B cell (primary cell): ENCODE data around the gene CNOT1. TPM values are rescaled to one million over a fixed set of nuclear protein-coding genes. Genes with fewer than 3 reads are reported as not detected.

Experiments
- ATAC-seq: fragments of 200-7000 bp; cut with Tn5 transposase; one replicate; pipeline ENCODE4 v1.10.0; 2021; ENCODE audit warnings: low read depth, mild to moderate bottlenecking, moderate number of reproducible peaks, moderate library complexity
- CTCF ChIA-PET: fragments of 350-600 bp; sonication (Branson Sonifier 250); formaldehyde crosslinking; loops from one replicate; lab custom pipeline; 2021; ENCODE audit warnings: antibody characterized with exemption, inconsistent platforms; lab: Charles Lee
- POLR2A ChIA-PET: fragments of 350-600 bp; sonication (Branson Sonifier 250); formaldehyde crosslinking; loops from one replicate; lab custom pipeline; 2021; ENCODE audit warnings: antibody characterized with exemption; lab: Charles Lee
- DNase-seq: peaks from one replicate; pipeline ENCODE4 v3.0.0; 2013
- H2AFZ ChIP-seq: 2 replicates; pipeline ENCODE4 v1.6.1; 2012; ENCODE audit warnings: mild to moderate bottlenecking, low read depth, low read length; ENCODE audit not compliant: insufficient read depth, poor library complexity, severe bottlenecking
- H3K27ac ChIP-seq, 2 donors: 1 replicate in 1 of 2; 2 replicates in 1 of 2; pipeline ENCODE4 v1.5.1; 2012 to 2013; ENCODE audit warnings: low read length in 2 of 2, mild to moderate bottlenecking in 2 of 2, moderate library complexity in 1 of 2
- H3K27me3 ChIP-seq, 4 experiments: fragments of 200-600 bp in 1 of 4; sonication (generic) in 1 of 4; replicated peaks in 1 of 4; 1 replicate in 2 of 4; 2 replicates in 2 of 4; pipeline versions ENCODE4 v1.6.1 to v1.7.0; 2013 to 2016; ENCODE audit warnings: low read length in 3 of 4, mild to moderate bottlenecking in 2 of 4, mixed read lengths in 1 of 4, moderate library complexity in 1 of 4; ENCODE audit not compliant: insufficient read depth in 4 of 4, control insufficient read depth in 3 of 4; ENCODE audit errors: control extremely low read depth in 1 of 4
- H3K36me3 ChIP-seq, 2 experiments: replicated peaks in 1 of 2; 1 replicate in 1 of 2; 2 replicates in 1 of 2; pipeline versions ENCODE4 v1.6.1 to v1.7.1; 2013; ENCODE audit warnings: low read length in 1 of 2; ENCODE audit not compliant: insufficient read depth in 2 of 2, control insufficient read depth in 1 of 2; ENCODE audit errors: control extremely low read depth in 1 of 2, extremely low read depth in 1 of 2
- H3K4me1 ChIP-seq, 2 donors: fragments of 200-600 bp in 1 of 2; sonication (generic) in 1 of 2; 1 replicate in 1 of 2; 2 replicates in 1 of 2; pipeline versions ENCODE4 v1.5.1 to v1.6.1; 2013 to 2017; ENCODE audit warnings: low read length in 2 of 2; ENCODE audit not compliant: control insufficient read depth in 2 of 2, insufficient read depth in 2 of 2
- H3K4me2 ChIP-seq: replicated peaks from 2 replicates; pipeline ENCODE3; 2012; ENCODE audit warnings: mild to moderate bottlenecking, low read depth, low read length; ENCODE audit not compliant: poor library complexity, severe bottlenecking
- H3K4me3 ChIP-seq, 5 experiments: fragments of 200-600 bp in 1 of 5; sonication (generic) in 1 of 5; 1 replicate in 3 of 5; 2 replicates in 2 of 5; pipeline versions ENCODE4 v1.5.1 to v1.7.0; 2011 to 2016; ENCODE audit warnings: low read length in 4 of 5, mild to moderate bottlenecking in 4 of 5, low read depth in 2 of 5, control low read depth in 1 of 5, moderate library complexity in 1 of 5; ENCODE audit not compliant: insufficient read depth in 1 of 5; ENCODE audit errors: control extremely low read depth in 1 of 5, extremely low read depth in 1 of 5
- H3K79me2 ChIP-seq: fragments of 200-600 bp; sonication (generic); one replicate; pipeline ENCODE4 v1.6.0; 2016; ENCODE audit warnings: low read length; ENCODE audit not compliant: control insufficient read depth, insufficient read depth
- H3K9ac ChIP-seq: fragments of 200-600 bp; sonication (generic); 2 replicates; pipeline ENCODE4 v1.6.1; 2017; ENCODE audit warnings: mild to moderate bottlenecking, low read length, moderate library complexity
- H3K9me3 ChIP-seq, 3 donors: one replicate each; pipeline versions ENCODE4 v1.6.1 to v1.7.1; 2013; ENCODE audit warnings: low read length in 2 of 3; ENCODE audit not compliant: control insufficient read depth in 2 of 3, insufficient read depth in 1 of 3; ENCODE audit errors: control extremely low read depth in 1 of 3
- H4K20me1 ChIP-seq: 2 replicates; pipeline ENCODE4 v1.6.0; 2012; ENCODE audit warnings: mild to moderate bottlenecking, low read length; ENCODE audit not compliant: insufficient read depth, control insufficient read depth, poor library complexity, severe bottlenecking
- H3K27ac Mint-ChIP-seq: one replicate; pipeline ENCODE4 v1.8.0; 2021; ENCODE audit warnings: mixed read lengths
- H3K27me3 Mint-ChIP-seq: one replicate; pipeline ENCODE4 v1.8.0; 2021; ENCODE audit warnings: mixed read lengths
- H3K4me1 Mint-ChIP-seq: one replicate; pipeline ENCODE4 v1.8.0; 2021; ENCODE audit warnings: mixed read lengths
- H3K4me3 Mint-ChIP-seq: one replicate; pipeline ENCODE4 v1.8.0; 2021; ENCODE audit warnings: mixed read lengths
- H3K9me3 Mint-ChIP-seq: one replicate; pipeline ENCODE4 v1.8.0; 2022; ENCODE audit warnings: mixed read lengths; ENCODE audit not compliant: insufficient read depth
- CTCF ChIP-seq: fragments of 200-600 bp; IDR thresholded peaks from one replicate; pipeline ENCODE4 v1.8.0; 2022; ENCODE audit warnings: antibody characterized with exemption, mild to moderate bottlenecking
- EZH2 ChIP-seq: IDR thresholded peaks from 2 replicates; pipeline ENCODE4 v1.6.1; 2012; ENCODE audit warnings: borderline replicate concordance, low read depth, mild to moderate bottlenecking, moderate library complexity, low read length; ENCODE audit not compliant: insufficient read depth, poor library complexity, severe bottlenecking
- WGBS: methylation state at CpG from one replicate; pipeline ENCODE4 v1.1.5; 2013; ENCODE audit warnings: missing lambda C conversion rate; ENCODE audit not compliant: insufficient coverage; 5-methylcytosine and 5-hydroxymethylcytosine counted together
- intact Hi-C: fragments of 100-400 bp; cut with micrococcal nuclease; formaldehyde crosslinking; loops from one replicate; pipeline ENCODE4 v1.10.0; 2022
- polyA plus RNA-seq: library from polyadenylated mRNA; depleted of rRNA; stranded (reverse); fragments of >200 nt; gene quantifications from 2 replicates; pipeline ENCODE4 v1.2.3, GENCODE V29; 2012
- total RNA-seq, 2 donors: library from RNA; stranded (reverse); fragments of 120-200 nt in 1 of 2; gene quantifications; 1 replicate in 1 of 2; 2 replicates in 1 of 2; pipeline versions ENCODE4 v1.2.3 to v1.2.4, GENCODE V29; 2013 to 2022

CNOT1 gene
- total and polyA plus RNA-seq, 2 donors (not counting 1 experiment from before 2014, with no cell fraction given): 211 to 268 TPM

- Histone ChIP-seq H3K9me3 (no peaks in the 10 kb centered on the region), H3K27me3 (no peaks in the 10 kb centered on the region), H3K4me3 (no peak overlapping the region), H3K79me2 (no peaks in the 10 kb centered on the region), H3K4me1 (no peaks in the 10 kb centered on the region), H4K20me1 (no peaks in the 10 kb centered on the region), H2AFZ (no peak overlapping the region), H3K27ac (no peak overlapping the region), H3K36me3 (peaks cover 0 to 2% of the 10 kb centered on the region in 2 experiments), H3K4me2 (no peak overlapping the region), H3K9ac (no peak overlapping the region)
- 98% methylated on average over 18 of the region's 18 CpGs for WGBS
- no peaks in the 10 kb centered on the region for H3K9me3 Mint-ChIP-seq
- POLR2A ChIA-PET: no interaction called here
- CTCF ChIA-PET: no interaction called here
- no peak for DNase-seq
- H3K27ac Mint-ChIP-seq: no peak overlapping the region
- no peak overlapping the region for H3K4me3 Mint-ChIP-seq
- no peaks in the 10 kb centered on the region for H3K4me1 Mint-ChIP-seq
- intact Hi-C loops: no loop called here
- ATAC-seq: no peak
- TF ChIP-seq EZH2 (no peak), CTCF (no peak)
- H3K27me3 Mint-ChIP-seq: no peaks in the 10 kb centered on the region
These were observed 41.4 kb upstream of the CNOT1 start for GRCh38 chr16:58670946-58671583.

- TF ChIP-seq EZH2: no peak
- no peak for TF ChIP-seq CTCF
- ATAC-seq: no peak
These were observed 40.6 kb upstream of the CNOT1 start for GRCh38 chr16:58670177-58670576.

More at GRCh38 chr16:58670177-58670576, 40.6 kb upstream of the CNOT1 start:
- Mint-ChIP-seq H3K9me3 (no peaks in the 10 kb centered on the region), H3K4me3 (no peak overlapping the region), H3K4me1 (no peaks in the 10 kb centered on the region), H3K27me3 (no peaks in the 10 kb centered on the region), H3K27ac (no peak overlapping the region)
- ChIA-PET CTCF (no interaction called here), POLR2A (no interaction called here)
- no peaks in the 10 kb centered on the region for H4K20me1 ChIP-seq
- no peak overlapping the region for H3K4me2 ChIP-seq
- H3K27ac ChIP-seq: no peak overlapping the region
- H3K36me3 ChIP-seq: peaks cover 0 to 2% of the 10 kb centered on the region in 2 experiments
- intact Hi-C loops: no loop called here
- H2AFZ ChIP-seq: no peak overlapping the region
- H3K79me2 ChIP-seq: no peaks in the 10 kb centered on the region
- H3K9ac ChIP-seq: no peak overlapping the region
- no peaks in the 10 kb centered on the region for H3K27me3 ChIP-seq
- no peaks in the 10 kb centered on the region for H3K4me1 ChIP-seq
- no peak overlapping the region for H3K4me3 ChIP-seq
- DNase-seq: no peak
- no peaks in the 10 kb centered on the region for H3K9me3 ChIP-seq
